ENCODE measurements around the gene LRMDA. TPM values are rescaled to one million over a fixed set of nuclear protein-coding genes. Genes with fewer than 3 reads are reported as not detected.

The LRMDA gene
- total RNA-seq, 1 donor from 2014 or later: 29.9 TPM

- Histone ChIP-seq H3K36me3 (no peaks in the 10 kb centered on the region), H3K4me1 (peaks cover 1% of the 10 kb centered on the region), H3K27ac (no peak overlapping the region), H3K4me3 (no peak overlapping the region), H3K9me3 (no peaks in the 10 kb centered on the region), H3K27me3 (ENCODE audit: low read depth) (no peaks in the 10 kb centered on the region)
- DNase-seq (no peak), ATAC-seq (no peak)
- TF ChIP-seq, protein P1, sequence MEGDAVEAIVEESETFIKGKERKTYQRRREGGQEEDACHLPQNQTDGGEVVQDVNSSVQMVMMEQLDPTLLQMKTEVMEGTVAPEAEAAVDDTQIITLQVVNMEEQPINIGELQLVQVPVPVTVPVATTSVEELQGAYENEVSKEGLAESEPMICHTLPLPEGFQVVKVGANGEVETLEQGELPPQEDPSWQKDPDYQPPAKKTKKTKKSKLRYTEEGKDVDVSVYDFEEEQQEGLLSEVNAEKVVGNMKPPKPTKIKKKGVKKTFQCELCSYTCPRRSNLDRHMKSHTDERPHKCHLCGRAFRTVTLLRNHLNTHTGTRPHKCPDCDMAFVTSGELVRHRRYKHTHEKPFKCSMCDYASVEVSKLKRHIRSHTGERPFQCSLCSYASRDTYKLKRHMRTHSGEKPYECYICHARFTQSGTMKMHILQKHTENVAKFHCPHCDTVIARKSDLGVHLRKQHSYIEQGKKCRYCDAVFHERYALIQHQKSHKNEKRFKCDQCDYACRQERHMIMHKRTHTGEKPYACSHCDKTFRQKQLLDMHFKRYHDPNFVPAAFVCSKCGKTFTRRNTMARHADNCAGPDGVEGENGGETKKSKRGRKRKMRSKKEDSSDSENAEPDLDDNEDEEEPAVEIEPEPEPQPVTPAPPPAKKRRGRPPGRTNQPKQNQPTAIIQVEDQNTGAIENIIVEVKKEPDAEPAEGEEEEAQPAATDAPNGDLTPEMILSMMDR (IDR thresholded peaks at IDR 0.05): no peak
- intact Hi-C loops (cut with DNase I): no loop called here
These were observed 212.7 kb downstream of the LRMDA start for GRCh38 chr10:75643944-75644692.

GRCh38 chr10:75645704-75646103 is 214.3 kb downstream of the LRMDA start:
- Histone ChIP-seq H3K27me3 (ENCODE audit: low read depth) (no peaks in the 10 kb centered on the region), H3K27ac (no peak overlapping the region), H3K9me3 (no peaks in the 10 kb centered on the region), H3K36me3 (no peaks in the 10 kb centered on the region), H3K4me3 (no peak overlapping the region), H3K4me1 (peaks cover 7% of the 10 kb centered on the region)
- TF ChIP-seq, protein P1 (IDR thresholded peaks at IDR 0.05): no peak
- DNase-seq (no peak), ATAC-seq (no peak)
- intact Hi-C loops (cut with DNase I): no loop called here

DNA sequence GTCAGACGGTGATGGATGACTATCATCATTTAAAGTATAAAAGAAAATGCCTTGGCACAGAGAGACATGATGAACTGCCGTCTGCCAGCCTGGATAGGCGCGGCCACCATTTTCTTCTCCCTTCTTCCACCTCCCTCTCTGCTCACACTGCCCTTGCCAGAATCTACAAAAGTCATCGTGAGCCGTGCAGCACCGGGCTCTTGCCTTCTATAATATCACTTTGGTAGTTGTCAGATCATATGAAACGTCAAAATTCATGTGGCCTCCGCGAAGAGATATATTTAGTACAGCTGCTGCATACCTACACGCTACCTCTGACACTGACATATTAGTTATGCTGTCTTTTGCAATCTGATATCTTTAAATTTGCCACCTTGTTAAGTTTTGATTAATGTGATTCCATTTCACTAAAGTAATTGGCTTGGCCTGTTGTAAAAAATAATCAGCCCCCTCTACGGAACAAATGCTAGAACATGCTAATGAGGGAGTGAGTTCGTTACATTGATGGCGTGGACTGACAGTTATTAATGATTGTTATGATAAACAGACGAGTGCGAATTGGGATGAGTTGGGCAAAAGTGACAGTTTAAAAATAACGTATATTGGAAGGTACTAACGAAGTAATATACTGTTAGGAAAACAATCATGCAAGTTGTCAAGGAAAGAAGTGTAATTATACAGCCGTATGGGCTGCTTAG is 214.9 kb downstream of the LRMDA start:
- intact Hi-C loops (cut with DNase I): no loop called here

GRCh38 chr10:75646916-75647315 is 215.5 kb downstream of the LRMDA start:
- no peak for ATAC-seq
- TF ChIP-seq, protein P1 (IDR thresholded peaks at IDR 0.05): no peak
- intact Hi-C loops (cut with DNase I): no loop called here

More for the DNA sequence above, 214.9 kb downstream of the LRMDA start:
- H3K27me3 ChIP-seq (ENCODE audit: low read depth): no peaks in the 10 kb centered on the region
- H3K4me3 ChIP-seq: no peak overlapping the region
- H3K9me3 ChIP-seq: no peaks in the 10 kb centered on the region
- ATAC-seq (no peak), DNase-seq (no peak)
- H3K27ac ChIP-seq: no peak overlapping the region
- peaks cover 7% of the 10 kb centered on the region for H3K4me1 ChIP-seq
- TF ChIP-seq, protein P1 (IDR thresholded peaks at IDR 0.05): no peak
- H3K36me3 ChIP-seq: no peaks in the 10 kb centered on the region

DNA sequence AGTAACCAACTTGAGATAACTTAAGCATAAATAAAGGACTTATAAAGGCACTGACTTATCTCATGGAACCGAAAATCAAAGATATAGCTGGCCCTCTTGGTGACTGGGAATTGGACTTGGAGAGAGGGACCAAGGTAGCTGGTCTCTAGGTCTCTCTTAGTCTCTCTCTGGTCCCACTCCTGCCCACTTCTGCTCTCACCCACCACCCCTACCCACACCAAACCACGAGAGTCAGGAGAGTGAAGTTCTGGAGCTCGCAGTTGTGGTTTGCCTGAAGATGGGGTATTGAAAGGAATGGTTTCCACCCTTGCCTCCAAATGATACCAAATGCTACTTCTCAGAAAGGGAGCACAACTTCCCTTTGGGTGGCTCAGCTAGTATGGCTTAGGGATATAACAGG is 216.3 kb downstream of the LRMDA start:
- TF ChIP-seq, protein P1 (IDR thresholded peaks at IDR 0.05): no peak
- Histone ChIP-seq H3K4me1 (peaks cover 7% of the 10 kb centered on the region), H3K27ac (no peak overlapping the region), H3K9me3 (no peaks in the 10 kb centered on the region), H3K27me3 (ENCODE audit: low read depth) (no peaks in the 10 kb centered on the region), H3K4me3 (no peak overlapping the region), H3K36me3 (no peaks in the 10 kb centered on the region)
- ATAC-seq: no peak
- intact Hi-C loops (cut with DNase I): no loop called here
- DNase-seq: no peak

More at GRCh38 chr10:75646916-75647315, 215.5 kb downstream of the LRMDA start:
- no peak for DNase-seq
- Histone ChIP-seq H3K4me3 (no peak overlapping the region), H3K27ac (no peak overlapping the region), H3K9me3 (no peaks in the 10 kb centered on the region), H3K27me3 (ENCODE audit: low read depth) (no peaks in the 10 kb centered on the region), H3K36me3 (no peaks in the 10 kb centered on the region), H3K4me1 (peaks cover 7% of the 10 kb centered on the region)
